Prostate gland (tissue), 2 donors: ENCODE measurements around the gene EEF2KMT.

ENCODE experiments used
- POLR2A ChIP-seq: fragments of 450-650 bp; IDR thresholded peaks from one replicate; pipeline ENCODE4 v1.6.1; 2016; ENCODE audit warnings: antibody characterized with exemption, mild to moderate bottlenecking
- POLR2AphosphoS5 ChIP-seq: sonication (generic); formaldehyde crosslinking; IDR thresholded peaks from one replicate; pipeline ENCODE4 v1.6.1; 2017; ENCODE audit warnings: antibody characterized with exemption
- TF ChIP-seq, protein P1 (sequence below), 4 experiments: fragments of 200-600 bp in 2 of 4; fragments of 450-650 bp in 2 of 4; sonication (generic) in 2 of 4; IDR thresholded peaks; 1 replicate in 3 of 4; 2 replicates in 1 of 4; pipeline ENCODE4 v1.5.1; 2016 to 2019; ENCODE audit warnings: antibody characterized with exemption in 4 of 4, mild to moderate bottlenecking in 2 of 4, moderate library complexity in 2 of 4

DNA sequence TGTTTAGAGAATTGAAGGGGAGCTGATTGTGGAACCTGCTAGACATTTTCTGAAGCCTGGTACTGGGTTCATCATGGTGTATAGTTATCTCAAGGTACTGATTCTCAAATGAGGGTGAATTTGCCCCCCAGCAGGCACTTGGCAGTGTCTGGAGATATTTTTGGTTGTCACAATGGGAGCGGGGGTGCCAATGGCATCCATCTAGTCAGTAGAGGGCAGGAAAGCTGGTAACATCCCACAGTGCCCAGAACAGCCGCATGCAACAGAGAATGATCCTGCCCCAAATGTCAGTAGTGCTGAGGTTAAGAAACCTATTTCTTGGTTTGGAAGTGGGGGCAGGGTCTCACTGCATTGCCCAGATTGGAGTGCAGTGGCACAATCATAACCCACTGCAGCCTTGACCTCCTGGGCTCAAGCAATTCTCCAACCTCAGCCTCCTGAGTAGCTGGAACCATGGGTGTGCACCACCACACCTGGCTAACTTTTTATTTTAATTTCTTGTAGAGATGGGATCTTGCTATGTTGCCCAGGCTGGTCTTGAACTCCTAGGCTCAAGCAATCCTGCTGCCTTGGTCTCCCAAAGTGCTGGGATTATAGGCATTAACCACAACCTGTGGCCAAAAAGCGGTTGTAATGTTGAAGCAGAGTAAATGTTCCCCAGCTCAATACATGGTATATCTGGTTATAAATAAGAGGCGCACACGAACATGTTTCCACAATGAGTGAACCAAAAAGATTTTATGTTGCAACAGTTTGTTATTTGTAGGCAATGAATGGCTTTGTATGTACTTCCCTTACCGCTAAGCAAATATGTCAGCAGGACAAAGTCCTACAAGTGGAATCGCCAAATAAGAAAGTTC lies 46.4 kb upstream of the EEF2KMT start:
- TF ChIP-seq POLR2A (no peak), POLR2AphosphoS5 (no peak)
- TF ChIP-seq, protein P1, sequence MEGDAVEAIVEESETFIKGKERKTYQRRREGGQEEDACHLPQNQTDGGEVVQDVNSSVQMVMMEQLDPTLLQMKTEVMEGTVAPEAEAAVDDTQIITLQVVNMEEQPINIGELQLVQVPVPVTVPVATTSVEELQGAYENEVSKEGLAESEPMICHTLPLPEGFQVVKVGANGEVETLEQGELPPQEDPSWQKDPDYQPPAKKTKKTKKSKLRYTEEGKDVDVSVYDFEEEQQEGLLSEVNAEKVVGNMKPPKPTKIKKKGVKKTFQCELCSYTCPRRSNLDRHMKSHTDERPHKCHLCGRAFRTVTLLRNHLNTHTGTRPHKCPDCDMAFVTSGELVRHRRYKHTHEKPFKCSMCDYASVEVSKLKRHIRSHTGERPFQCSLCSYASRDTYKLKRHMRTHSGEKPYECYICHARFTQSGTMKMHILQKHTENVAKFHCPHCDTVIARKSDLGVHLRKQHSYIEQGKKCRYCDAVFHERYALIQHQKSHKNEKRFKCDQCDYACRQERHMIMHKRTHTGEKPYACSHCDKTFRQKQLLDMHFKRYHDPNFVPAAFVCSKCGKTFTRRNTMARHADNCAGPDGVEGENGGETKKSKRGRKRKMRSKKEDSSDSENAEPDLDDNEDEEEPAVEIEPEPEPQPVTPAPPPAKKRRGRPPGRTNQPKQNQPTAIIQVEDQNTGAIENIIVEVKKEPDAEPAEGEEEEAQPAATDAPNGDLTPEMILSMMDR (IDR thresholded peaks at IDR 0.05), result no peak
